Stomach (tissue), 4 donors: ENCODE measurements around the gene SMG9.

ENCODE experiments used
- CTCF ChIP-seq, 7 experiments: fragments of 450-650 bp in 4 of 7; fragments of 200-600 bp in 3 of 7; sonication (generic) in 3 of 7; IDR thresholded peaks; one replicate each; pipeline ENCODE4 v1.5.1; 2016 to 2019; ENCODE audit warnings: antibody characterized with exemption in 7 of 7, control low read depth in 2 of 7, mild to moderate bottlenecking in 1 of 7
- POLR2A ChIP-seq, 4 donors: fragments of 450-650 bp; IDR thresholded peaks; one replicate each; pipeline ENCODE4 v1.6.1; 2016; ENCODE audit warnings: antibody characterized with exemption in 4 of 4, control low read depth in 2 of 4, mild to moderate bottlenecking in 1 of 4, moderate library complexity in 1 of 4

GRCh38 chr19:43705729-43706128, 49.0 kb downstream of the SMG9 start:
- no peak for TF ChIP-seq CTCF (IDR thresholded peaks at IDR 0.05)
- TF ChIP-seq POLR2A (IDR thresholded peaks at IDR 0.05) = no peak
